H7 (cell line): Measurements from ENCODE around the gene GDPD3. TPM values are rescaled to one million over a fixed set of nuclear protein-coding genes. Genes with fewer than 3 reads are reported as not detected.

Source experiments
- DNase-seq: peaks from one replicate; pipeline ENCODE4 v3.0.0; 2012
- H3K27me3 ChIP-seq: 2 replicates; pipeline ENCODE4 v1.6.0; 2011; ENCODE audit warnings: mild to moderate bottlenecking, low read length; ENCODE audit not compliant: control insufficient read depth, insufficient read depth
- H3K36me3 ChIP-seq: replicated peaks from 2 replicates; pipeline ENCODE4 v1.5.1; 2011; ENCODE audit warnings: low read length; ENCODE audit not compliant: control insufficient read depth, insufficient read depth
- H3K4me3 ChIP-seq: 2 replicates; pipeline ENCODE4 v1.5.1; 2011; ENCODE audit warnings: low read depth, mild to moderate bottlenecking, control low read depth, low read length, moderate library complexity; ENCODE audit not compliant: insufficient read depth
- total RNA-seq: library from RNA; depleted of rRNA; stranded (reverse); fragments of >200 nt; shearing (Covaris generic); gene quantifications from 2 replicates; pipeline ENCODE4 v1.2.3, GENCODE V29; 2014

The GDPD3 gene
- total RNA-seq, 1 experiment from 2014 or later = 0.31 TPM

DNA sequence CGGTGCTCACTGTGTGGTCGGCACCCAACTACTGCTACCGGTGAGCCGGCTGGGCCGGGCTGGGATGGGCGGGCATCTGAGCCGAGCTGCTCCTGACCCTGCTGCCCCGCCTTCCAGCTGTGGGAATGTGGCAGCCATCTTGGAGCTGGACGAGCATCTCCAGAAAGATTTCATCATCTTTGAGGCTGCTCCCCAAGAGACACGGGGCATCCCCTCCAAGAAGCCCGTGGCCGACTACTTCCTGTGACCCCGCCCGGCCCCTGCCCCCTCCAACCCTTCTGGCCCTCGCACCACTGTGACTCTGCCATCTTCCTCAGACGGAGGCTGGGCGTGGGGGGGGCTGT, 28.5 kb downstream of the GDPD3 start:
- Histone ChIP-seq H3K36me3 (peaks cover 26% of the 10 kb centered on the region), H3K27me3 (no peaks in the 10 kb centered on the region), H3K4me3 (no peak overlapping the region)
- peak; percentile 58 for DNase-seq

DNA sequence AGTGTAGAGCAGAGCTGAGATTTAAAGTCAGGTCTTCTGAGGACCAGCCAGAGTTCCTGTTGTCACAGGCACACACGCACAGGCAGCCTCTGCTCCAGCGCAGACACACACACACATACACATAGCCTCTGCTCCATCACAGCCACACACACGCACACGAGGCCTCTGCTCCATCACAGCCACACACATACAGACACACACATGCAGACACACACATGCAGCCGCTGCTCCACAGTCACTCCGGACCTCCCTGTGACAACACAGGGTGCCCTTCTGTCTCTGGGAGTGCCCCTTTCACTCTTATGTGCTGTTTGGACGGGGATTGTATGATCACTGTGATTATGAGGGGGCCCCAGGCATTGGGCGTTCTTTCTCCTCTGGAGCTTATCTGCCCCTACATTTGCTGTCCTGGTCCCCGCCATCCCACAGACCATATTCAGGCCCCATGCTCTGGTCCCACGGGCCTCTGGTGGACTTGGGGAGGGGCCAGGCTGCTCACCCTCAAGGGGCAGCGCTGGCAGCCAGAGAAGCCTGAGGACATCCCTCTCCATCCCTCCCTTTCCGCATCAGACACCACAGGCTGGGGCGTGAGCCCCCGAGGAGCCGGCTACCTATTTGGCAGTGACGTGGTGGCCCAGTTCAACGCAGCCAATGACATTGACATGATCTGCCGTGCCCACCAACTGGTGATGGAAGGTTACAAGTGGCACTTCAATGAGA, 29.1 kb downstream of the GDPD3 start:
- Histone ChIP-seq H3K4me3 (no peak overlapping the region), H3K36me3 (peaks cover 30% of the 10 kb centered on the region), H3K27me3 (no peaks in the 10 kb centered on the region)
- no peak for DNase-seq

DNA sequence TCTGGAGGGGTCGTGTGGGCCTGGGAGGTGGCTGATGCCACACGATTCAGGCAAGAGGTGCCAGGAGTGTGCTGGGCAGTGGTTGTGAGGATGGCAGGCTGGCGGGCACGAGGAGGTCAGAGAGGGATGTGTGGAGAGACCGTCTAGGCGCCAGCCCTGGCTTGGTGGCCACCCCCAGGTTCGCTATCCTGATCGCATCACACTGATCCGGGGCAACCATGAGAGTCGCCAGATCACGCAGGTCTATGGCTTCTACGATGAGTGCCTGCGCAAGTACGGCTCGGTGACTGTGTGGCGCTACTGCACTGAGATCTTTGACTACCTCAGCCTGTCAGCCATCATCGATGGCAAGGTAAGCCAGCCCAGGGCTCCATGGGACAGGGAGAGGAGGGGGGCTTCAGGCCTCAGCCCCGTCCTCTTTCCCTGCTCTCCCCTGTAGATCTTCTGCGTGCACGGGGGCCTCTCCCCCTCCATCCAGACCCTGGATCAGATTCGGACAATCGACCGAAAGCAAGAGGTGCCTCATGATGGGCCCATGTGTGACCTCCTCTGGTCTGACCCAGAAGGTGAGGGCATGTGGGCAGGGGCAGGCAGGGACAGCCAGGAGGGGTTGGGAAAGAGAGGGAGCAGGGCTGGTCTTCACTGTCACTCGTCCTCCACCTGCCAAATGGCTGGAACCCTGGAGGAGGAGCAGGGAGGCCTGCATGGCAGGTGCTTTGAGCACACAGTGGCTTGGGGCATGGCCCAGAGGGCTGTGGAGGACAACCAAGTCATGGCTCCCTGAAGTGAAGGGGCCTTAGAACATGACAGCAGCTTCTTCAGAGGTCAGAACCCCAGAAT, 29.9 kb downstream of the GDPD3 start:
- Histone ChIP-seq H3K36me3 (peaks cover 34% of the 10 kb centered on the region), H3K4me3 (no peak overlapping the region), H3K27me3 (no peaks in the 10 kb centered on the region)
- DNase-seq = no peak

DNA sequence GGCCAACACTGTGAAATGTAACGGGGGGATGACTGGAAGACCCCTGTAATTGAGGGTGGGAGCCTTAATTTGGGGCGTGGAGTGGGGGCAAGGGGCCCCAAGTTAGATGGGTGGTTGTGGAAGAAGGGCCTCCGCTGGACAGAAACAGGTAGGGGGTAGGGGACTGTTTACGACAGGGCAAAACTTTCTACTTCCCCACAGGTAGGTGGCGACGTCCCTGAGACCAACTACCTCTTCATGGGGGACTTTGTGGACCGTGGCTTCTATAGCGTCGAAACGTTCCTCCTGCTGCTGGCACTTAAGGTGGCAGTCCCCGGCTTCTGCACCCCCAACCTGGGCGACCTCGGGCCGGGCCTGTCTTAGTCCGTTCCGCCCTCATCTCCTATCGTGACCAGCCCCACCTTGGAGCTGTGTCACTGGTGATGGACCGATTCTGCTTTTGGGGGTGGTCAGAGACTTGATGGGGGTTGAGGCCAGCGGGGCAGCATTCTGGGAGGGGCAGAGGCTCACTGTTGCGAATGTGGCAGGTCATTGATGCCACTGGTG, 30.7 kb downstream of the GDPD3 start:
- peaks cover 41% of the 10 kb centered on the region for H3K36me3 ChIP-seq
- H3K27me3 ChIP-seq = no peaks in the 10 kb centered on the region
- DNase-seq = peak; percentile 82
- no peak overlapping the region for H3K4me3 ChIP-seq

DNA sequence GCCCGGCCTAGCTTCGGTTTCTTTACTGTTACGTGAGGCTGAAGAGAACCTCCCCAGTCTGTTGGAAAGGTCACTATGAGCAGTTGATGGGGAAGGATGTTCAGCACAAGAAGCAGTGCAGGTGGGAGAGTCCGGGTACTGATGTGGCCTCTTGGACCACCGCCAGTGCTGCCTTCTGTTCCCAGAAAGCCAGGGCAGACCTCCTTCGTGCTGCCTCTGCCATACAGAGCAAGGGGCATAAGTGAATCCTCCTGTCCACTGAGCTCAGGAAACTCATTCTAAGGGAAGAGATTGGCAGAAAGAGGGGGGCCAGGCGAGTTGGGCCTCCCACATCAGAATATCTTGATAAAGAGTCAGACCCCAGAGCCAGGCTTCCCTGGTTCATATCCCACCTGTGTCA, 33.9 kb downstream of the GDPD3 start:
- peaks cover 41% of the 10 kb centered on the region for H3K36me3 ChIP-seq
- H3K27me3 ChIP-seq = no peaks in the 10 kb centered on the region
- DNase-seq = no peak
- no peak overlapping the region for H3K4me3 ChIP-seq

DNA sequence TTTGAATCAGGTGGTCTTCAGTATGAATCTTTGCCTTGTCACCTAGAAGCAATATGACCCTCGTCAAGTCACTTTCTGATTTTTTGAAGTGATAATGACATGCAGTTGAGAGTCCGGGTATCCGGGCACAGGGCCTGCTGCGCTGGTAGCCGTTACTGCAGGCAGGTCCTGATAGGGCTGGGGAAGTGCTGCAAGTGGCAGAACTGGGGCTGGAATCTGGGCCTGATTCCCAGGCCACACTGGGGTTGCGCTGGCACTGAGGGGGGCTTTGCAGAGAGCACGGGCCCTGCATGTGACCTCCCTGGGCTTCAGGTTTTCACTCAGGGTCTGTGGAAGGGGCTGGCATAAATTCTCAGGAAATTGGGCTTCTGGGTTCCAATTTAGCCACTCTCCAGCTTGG, 34.6 kb downstream of the GDPD3 start:
- Histone ChIP-seq H3K36me3 (peaks cover 36% of the 10 kb centered on the region), H3K27me3 (no peaks in the 10 kb centered on the region), H3K4me3 (no peak overlapping the region)
- DNase-seq = no peak

DNA sequence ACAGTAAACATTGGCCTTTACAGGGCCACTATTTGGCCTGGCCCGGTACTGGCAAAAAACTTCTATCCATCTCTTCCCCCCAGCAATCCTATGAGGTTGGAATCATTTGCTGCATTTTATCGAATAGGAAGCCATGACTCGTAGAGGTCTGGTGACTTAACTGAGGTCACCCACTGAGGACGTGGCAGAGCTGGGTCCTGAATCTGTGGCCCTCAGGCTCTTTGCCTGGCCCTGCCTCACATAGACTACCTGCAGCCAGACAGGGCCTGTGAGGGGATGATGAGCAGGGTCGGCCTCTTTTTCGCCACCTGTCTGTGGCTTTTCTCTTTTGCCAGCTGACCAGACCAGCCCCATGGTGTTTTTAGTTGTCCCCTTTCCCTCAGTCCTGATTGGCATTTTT, 35.7 kb downstream of the GDPD3 start:
- Histone ChIP-seq H3K27me3 (no peaks in the 10 kb centered on the region), H3K36me3 (peaks cover 27% of the 10 kb centered on the region), H3K4me3 (no peak overlapping the region)
- no peak for DNase-seq

DNA sequence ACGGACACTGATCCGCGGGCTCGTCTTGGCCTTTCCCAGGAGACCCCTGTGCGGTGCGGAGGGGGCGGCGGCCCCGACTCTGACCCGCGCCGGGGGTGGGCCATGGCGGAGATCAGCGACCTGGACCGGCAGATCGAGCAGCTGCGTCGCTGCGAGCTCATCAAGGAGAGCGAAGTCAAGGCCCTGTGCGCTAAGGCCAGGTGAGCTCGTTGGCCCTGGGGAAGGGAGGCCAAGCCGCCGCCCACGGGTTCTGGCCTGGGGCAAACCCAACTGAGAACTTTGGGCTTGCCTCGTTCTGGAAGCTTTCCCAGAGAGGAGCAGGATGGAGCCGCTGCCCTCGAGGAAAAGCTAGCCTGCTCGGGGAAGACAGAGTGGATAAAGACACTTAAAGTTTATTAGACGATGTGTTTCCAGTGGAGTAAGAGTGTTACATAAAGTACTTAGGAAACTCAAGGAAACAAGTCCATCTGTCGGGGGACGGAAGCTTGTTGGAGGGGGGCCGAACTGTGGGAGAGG, 37.0 kb downstream of the GDPD3 start:
- no peak for DNase-seq
- peaks cover 24% of the 10 kb centered on the region for H3K36me3 ChIP-seq
- peak overlapping the region; percentile 92 for H3K4me3 ChIP-seq
- H3K27me3 ChIP-seq = no peaks in the 10 kb centered on the region

DNA sequence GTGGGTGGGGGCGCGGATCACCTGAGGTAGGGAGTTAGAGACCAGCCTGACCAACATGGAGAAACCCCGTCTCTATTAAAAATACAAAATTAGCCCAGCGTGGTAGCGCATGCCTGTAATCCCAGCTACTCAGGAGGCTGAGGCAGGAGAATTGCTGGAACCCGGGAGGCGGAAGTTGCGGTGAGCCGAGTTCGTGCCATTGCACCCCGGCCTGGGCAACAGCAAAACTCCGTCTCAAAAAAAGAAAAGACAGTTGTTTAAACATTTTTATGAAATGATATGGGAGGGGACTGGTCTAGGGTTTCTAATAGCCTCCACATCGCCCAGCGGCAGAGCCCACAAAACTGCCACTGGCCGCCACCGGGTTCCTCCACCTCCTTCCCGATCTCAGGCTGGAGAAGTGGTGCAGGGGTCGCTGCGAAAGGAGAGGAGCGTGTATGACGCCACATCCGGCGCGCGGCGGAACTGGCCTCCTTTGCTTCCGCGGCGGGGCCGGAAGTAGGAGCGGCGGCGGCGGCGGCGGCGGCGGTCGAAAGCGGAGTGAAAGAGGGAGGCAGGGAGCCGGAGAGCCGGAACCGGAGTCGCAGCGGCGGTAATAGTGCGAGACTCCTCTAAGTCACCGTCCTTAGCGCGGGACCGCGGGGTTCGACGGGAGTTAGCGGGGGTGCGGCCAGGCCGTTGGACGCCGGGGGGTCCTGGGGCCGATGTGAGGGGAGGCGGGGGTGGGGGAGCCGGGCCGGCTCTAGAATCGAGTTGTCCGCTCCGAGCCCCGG, 37.6 kb downstream of the GDPD3 start, which contains the start of gene PPP4C:
Gene PPP4C, plus strand, starts transcription at position 492 of the 773 bp plus-strand sequence. CDS start 384 bp downstream, outside the sequence.
- H3K36me3 ChIP-seq = peaks cover 17% of the 10 kb centered on the region
- peak within 1 kb of the TSS; percentile 92 for H3K4me3 ChIP-seq
- no peaks in the 10 kb centered on the region for H3K27me3 ChIP-seq
- DNase-seq = peak; percentile 99

DNA sequence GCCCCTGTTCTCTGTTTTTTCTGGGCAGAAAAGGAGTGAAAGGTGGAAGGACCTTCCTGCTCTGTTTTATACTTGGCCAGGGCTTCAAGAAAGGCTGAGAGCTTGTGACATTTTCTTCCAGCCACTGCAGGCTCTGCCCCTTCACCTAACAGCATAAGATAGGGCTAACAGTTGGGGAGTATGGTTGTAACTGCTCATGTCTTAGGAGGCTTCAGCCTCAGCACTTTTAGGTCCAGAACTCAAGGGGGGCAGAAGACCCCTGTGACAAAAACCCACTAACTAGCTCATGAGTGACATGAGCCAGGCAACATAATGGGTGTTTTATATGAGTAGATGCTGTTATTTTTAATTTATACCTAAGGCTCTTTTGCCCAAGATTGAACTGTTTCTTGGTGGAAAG, 42.8 kb downstream of the GDPD3 start:
- DNase-seq = no peak
- no peak overlapping the region for H3K4me3 ChIP-seq

DNA sequence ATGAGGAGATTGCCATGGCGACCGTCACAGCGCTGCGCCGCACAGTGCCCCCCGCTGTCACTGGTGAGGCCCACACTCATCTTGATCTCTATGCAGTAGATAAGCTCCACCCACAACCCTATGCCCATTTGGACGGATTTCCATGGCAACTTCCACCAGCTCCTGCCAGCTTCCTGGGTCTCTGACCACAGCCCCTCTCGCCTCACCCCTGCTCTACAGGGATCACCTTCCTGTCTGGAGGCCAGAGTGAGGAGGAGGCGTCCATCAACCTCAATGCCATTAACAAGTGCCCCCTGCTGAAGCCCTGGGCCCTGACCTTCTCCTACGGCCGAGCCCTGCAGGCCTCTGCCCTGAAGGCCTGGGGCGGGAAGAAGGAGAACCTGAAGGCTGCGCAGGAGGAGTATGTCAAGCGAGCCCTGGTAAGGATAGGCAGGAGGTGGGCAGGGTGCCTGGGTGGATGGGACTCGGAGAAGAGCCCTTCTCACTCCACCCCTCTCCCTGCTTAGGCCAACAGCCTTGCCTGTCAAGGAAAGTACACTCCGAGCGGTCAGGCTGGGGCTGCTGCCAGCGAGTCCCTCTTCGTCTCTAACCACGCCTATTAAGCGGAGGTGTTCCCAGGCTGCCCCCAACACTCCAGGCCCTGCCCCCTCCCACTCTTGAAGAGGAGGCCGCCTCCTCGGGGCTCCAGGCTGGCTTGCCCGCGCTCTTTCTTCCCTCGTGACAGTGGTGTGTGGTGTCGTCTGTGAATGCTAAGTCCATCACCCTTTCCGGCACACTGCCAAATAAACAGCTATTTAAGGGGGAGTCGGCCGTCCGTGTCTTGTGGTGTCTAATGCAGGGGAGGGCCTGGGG, 43.5 kb downstream of the GDPD3 start:
- DNase-seq = no peak
- Histone ChIP-seq H3K27me3 (no peaks in the 10 kb centered on the region), H3K36me3 (peaks cover 33% of the 10 kb centered on the region), H3K4me3 (no peak overlapping the region)

More for the DNA sequence above, 42.8 kb downstream of the GDPD3 start:
- peaks cover 33% of the 10 kb centered on the region for H3K36me3 ChIP-seq
- H3K27me3 ChIP-seq = no peaks in the 10 kb centered on the region

DNA sequence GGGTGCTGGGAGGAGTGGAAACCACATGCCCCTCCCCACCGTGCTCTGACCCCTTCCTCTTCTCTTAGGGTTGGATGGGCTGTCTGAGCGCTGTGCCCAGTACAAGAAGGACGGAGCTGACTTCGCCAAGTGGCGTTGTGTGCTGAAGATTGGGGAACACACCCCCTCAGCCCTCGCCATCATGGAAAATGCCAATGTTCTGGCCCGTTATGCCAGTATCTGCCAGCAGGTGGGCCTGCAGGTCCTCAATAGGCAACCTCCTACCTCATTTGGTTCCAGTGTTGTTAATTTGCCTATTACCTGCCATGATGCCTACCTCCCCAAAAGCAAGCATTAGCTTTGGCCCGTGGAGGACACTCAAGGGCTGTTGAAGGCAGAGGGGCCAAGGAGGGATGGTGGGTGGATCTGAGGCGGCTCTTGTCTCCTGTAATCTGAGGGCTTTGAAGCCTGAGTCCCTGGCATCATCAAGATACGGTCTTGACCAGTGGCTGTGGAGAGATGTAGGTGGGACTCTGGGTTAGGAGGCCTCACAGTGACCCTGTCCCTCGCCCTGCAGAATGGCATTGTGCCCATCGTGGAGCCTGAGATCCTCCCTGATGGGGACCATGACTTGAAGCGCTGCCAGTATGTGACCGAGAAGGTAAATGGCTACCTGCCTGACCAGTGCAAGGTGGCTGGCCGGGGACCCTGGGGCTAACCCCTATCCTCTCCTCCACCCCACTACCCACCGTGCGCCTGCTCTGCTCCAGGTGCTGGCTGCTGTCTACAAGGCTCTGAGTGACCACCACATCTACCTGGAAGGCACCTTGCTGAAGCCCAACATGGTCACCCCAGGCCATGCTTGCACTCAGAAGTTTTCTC, 44.4 kb downstream of the GDPD3 start:
- H3K36me3 ChIP-seq = peaks cover 33% of the 10 kb centered on the region
- no peaks in the 10 kb centered on the region for H3K27me3 ChIP-seq
- no peak for DNase-seq
- no peak overlapping the region for H3K4me3 ChIP-seq

DNA sequence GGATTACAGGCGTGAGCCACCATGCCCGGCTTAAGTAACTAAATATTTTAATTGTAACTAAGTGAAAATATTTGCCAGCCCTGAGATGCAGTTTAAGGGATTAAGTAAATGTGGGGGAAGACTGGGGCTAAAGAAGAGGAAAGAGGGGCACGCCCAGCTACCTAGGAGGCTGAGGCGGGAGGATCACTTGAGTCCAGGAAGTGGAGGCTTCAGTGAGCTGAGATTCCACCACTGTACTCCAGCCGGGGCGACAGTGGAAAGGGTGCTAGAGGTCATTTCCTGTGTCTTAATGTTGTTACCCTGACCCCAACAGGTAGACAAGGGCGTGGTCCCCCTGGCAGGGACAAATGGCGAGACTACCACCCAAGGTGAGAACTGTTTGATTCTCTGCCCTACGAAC, 45.0 kb downstream of the GDPD3 start:
- DNase-seq = no peak
- Histone ChIP-seq H3K27me3 (no peaks in the 10 kb centered on the region), H3K4me3 (no peak overlapping the region), H3K36me3 (peaks cover 33% of the 10 kb centered on the region)
